GM10847 (cell line): ENCODE measurements around the gene GJC1.

Experiments
- POLR2A ChIP-seq: IDR thresholded peaks from 2 replicates; pipeline ENCODE4 v1.6.1; 2011; ENCODE audit not compliant: insufficient read length; ENCODE audit errors: extremely low read depth

GJC1 gene

GRCh38 chr17:44777394-44778348 is 52.4 kb downstream of the GJC1 start:
- TF ChIP-seq POLR2A, result no peak

- TF ChIP-seq POLR2A, result no peak
Observed at GRCh38 chr17:44776628-44777393, 53.3 kb downstream of the GJC1 start.

- TF ChIP-seq POLR2A, result no peak
Observed at GRCh38 chr17:44775838-44776621, 54.1 kb downstream of the GJC1 start.

GRCh38 chr17:44775136-44775837 is 54.8 kb downstream of the GJC1 start:
- TF ChIP-seq POLR2A, result no peak

DNA sequence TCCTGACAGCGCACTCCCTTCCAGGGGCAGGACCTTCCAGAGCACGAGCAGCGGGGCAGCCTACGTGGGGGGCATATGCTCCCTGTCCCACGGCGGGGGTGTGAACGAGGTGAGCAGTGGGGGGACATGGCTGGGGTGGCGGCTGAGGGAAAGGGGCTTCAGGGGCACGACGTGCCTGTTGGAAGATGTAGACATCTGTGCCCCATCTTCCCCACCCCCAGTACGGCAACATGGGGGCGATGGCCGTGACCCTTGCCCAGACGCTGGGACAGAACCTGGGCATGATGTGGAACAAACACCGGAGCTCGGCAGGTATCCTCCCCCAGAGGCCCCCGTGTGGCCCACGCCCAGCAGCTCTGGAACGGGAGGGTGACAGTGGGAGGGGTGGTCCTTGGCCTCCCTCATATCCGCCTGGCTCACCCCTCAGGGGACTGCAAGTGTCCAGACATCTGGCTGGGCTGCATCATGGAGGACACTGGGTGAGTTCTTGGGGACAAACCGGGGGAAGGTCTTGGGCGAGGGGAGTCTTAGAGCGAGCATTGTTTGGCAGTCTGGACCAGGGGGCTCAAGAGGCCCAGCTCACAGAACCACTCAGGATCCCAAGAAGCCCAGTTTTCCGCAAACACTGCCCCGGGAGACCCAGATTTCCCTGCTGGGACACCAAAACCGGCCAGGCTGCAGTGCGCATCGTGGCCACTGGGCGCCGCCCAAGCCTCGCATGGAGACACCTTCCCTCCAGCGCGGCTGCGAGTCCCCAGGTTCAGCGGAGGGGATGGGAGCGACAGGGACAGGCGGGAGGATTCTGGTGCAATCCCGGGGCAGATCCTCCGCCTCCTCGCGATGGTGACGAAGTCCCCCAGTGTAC is 55.6 kb downstream of the GJC1 start:
- TF ChIP-seq POLR2A, result no peak

- no peak for TF ChIP-seq POLR2A
Observed at GRCh38 chr17:44773140-44773539, 56.9 kb downstream of the GJC1 start.

- TF ChIP-seq POLR2A, result no peak
Observed at GRCh38 chr17:44772308-44773045, 57.6 kb downstream of the GJC1 start.

GRCh38 chr17:44770166-44770925 is 59.7 kb downstream of the GJC1 start:
- TF ChIP-seq POLR2A, result no peak

GRCh38 chr17:44769647-44770084 is 60.4 kb downstream of the GJC1 start:
- no peak for TF ChIP-seq POLR2A

DNA sequence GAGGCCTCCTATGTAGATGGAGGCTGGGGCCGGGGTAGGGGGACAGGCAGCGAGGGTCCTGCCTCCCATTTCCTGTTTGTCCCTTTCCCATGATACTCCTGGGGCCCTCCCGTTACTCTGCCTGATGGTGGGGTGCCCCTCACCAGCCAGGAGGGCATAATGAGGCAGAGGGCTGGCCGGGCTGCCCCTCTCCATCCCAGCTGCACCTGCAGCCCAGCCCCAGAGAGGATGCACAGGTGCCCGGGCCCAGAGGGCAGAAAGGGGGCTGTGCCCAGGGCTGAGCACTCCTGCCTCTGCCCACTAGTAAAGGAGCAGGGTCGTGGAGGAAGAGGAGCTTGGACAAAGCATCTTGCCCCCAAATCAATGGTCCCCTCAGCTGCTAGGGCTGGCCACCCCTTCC is 60.9 kb downstream of the GJC1 start:
- TF ChIP-seq POLR2A, result no peak

DNA sequence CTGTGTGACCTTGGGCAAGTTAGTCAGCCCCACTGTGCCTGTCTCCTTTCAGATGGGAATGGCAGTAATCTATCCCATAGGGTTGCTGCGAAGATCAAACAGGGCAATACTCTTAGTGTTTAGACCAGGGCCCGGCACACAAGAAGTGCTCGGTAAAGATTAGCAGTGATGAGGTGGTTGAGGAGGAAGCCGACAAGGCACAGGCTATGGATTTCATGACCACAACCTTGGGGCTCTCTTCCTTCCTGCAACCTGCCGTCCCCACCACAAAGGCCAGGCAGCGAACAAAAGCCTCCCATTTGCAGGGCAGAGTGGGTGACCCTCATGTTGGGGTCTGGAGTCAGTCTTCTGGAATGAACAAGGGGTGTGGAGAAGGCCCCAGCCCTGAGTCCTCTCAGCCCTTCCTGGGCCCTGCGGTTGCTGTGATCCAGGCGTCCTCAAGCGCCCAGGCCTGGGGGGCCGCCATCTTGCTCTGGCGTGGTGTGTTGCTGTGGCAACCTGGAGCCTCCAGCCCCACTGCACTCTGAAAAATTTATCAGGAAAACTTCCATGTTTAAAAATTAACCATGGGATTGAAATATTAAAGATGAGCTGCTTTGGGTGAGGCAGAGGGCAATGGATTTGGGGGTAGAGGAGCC is 61.5 kb downstream of the GJC1 start:
- no peak for TF ChIP-seq POLR2A

DNA sequence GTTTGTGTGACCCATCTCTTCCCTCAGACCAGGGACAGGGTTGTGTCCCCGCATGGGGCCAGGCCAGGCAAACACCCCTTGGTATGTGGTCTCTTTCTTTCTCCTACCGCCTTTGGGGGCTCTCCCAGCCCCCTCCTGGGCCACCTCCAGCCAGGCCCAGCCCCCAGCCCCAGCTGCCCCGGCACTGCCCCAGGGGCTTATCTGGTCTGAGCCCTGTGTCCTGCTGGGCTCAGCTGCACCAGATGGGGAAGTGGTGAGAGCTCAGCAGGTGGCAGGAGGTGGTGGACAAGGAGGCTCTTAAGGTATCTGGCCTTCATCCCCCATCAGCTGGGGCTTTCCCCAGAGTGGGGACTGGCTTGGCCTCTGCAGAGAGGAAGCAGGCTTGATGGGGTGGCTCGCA is 62.6 kb downstream of the GJC1 start:
- TF ChIP-seq POLR2A, result no peak
